H1 (cell line): ENCODE measurements around the gene PPP1R12B. TPM values are rescaled to one million over a fixed set of nuclear protein-coding genes. Genes with fewer than 3 reads are reported as not detected.
"Not testable (repeated sequence)": the region's sequence is repeated elsewhere in the genome, so short reads cannot be mapped to it uniquely, and the experiment has no call there.

Experiments used
- CTCF ChIA-PET: fragments of 300-600 bp; sonication (Branson Sonifier 250); formaldehyde crosslinking; loops from one replicate; lab custom pipeline; 2021; ENCODE audit not compliant: partially characterized antibody; lab: Charles Lee
- POLR2A ChIA-PET: fragments of 300-600 bp; sonication (Branson Sonifier 250); formaldehyde crosslinking; loops from one replicate; lab custom pipeline; 2021; ENCODE audit warnings: inconsistent platforms; ENCODE audit not compliant: partially characterized antibody; lab: Charles Lee
- DNase-seq, 2 experiments: peaks; one replicate each; pipeline versions ENCODE4 v3.0.0 to v3.0.0-alpha.2; 2010 to 2022; ENCODE audit warnings: low spot score in 2 of 2, low read depth in 1 of 2, mixed read lengths in 1 of 2
- FAIRE-seq: peaks from 2 replicates; lab custom pipeline; 2011; peaks lifted over from hg19 to GRCh38; lab: Jason Lieb, UNC
- H2AFZ ChIP-seq: 2 replicates; pipeline ENCODE4 v1.8.1; 2012; ENCODE audit warnings: low read length, inconsistent platforms
- H2AK5ac ChIP-seq: 2 replicates; pipeline ENCODE4 v1.6.1; 2013; ENCODE audit warnings: low read depth, low read length
- H2BK120ac ChIP-seq: replicated peaks from 2 replicates; pipeline ENCODE3; 2013; ENCODE audit warnings: low read depth, low read length, inconsistent platforms
- H2BK12ac ChIP-seq: 2 replicates; pipeline ENCODE4 v1.6.1; 2013; ENCODE audit warnings: low read depth, low read length
- H2BK15ac ChIP-seq: 2 replicates; pipeline ENCODE4 v1.6.1; 2013; ENCODE audit warnings: low read length
- H2BK20ac ChIP-seq: 2 replicates; pipeline ENCODE4 v1.6.1; 2013; ENCODE audit warnings: low read length
- H2BK5ac ChIP-seq: 2 replicates; pipeline ENCODE4 v1.6.1; 2013; ENCODE audit warnings: low read depth, low read length
- H3K14ac ChIP-seq: 2 replicates; pipeline ENCODE4 v1.6.1; 2013; ENCODE audit warnings: inconsistent platforms; ENCODE audit not compliant: insufficient read length
- H3K18ac ChIP-seq: 2 replicates; pipeline ENCODE4 v1.6.1; 2013; ENCODE audit warnings: low read length; ENCODE audit errors: extremely low read depth
- H3K23ac ChIP-seq: 2 replicates; pipeline ENCODE4 v1.6.1; 2013; ENCODE audit warnings: inconsistent platforms; ENCODE audit not compliant: insufficient read length
- H3K23me2 ChIP-seq: 2 replicates; pipeline ENCODE4 v1.6.1; 2013; ENCODE audit warnings: low read depth, low read length
- H3K27ac ChIP-seq: 2 replicates; pipeline ENCODE4 v1.6.1; 2011; ENCODE audit warnings: low read depth, low read length, inconsistent platforms
- H3K27me3 ChIP-seq, 4 experiments: replicated peaks in 1 of 4; 1 replicate in 1 of 4; 2 replicates in 3 of 4; pipeline versions ENCODE4 v1.6.1 to v1.8.1; 2011 to 2013; ENCODE audit warnings: low read length in 3 of 4, mild to moderate bottlenecking in 3 of 4, inconsistent platforms in 2 of 4, mixed read lengths in 2 of 4, moderate library complexity in 1 of 4; ENCODE audit not compliant: control insufficient read depth in 3 of 4, insufficient read depth in 3 of 4; ENCODE audit errors: extremely low read depth in 1 of 4
- H3K36me3 ChIP-seq, 4 experiments: 2 replicates each; pipeline versions ENCODE4 v1.6.1 to v1.8.1; 2011 to 2013; ENCODE audit warnings: mild to moderate bottlenecking in 4 of 4, low read length in 3 of 4, moderate library complexity in 2 of 4, control low read depth in 1 of 4, inconsistent platforms in 1 of 4; ENCODE audit not compliant: insufficient read depth in 4 of 4, control insufficient read depth in 2 of 4
- H3K4ac ChIP-seq: replicated peaks from 2 replicates; pipeline ENCODE3; 2013; ENCODE audit warnings: low read length, low read depth, mixed read lengths, inconsistent platforms; ENCODE audit not compliant: insufficient read length
- H3K4me1 ChIP-seq, 4 experiments: replicated peaks in 1 of 4; 1 replicate in 1 of 4; 2 replicates in 3 of 4; pipeline versions ENCODE4 v1.6.1 to v1.8.1; 2011 to 2013; ENCODE audit warnings: low read length in 3 of 4, inconsistent platforms in 2 of 4, mixed read lengths in 1 of 4; ENCODE audit not compliant: insufficient read depth in 4 of 4, control insufficient read depth in 3 of 4
- H3K4me2 ChIP-seq, 2 experiments: 2 replicates each; pipeline versions ENCODE4 v1.6.1 to v1.8.1; 2011 to 2013; ENCODE audit warnings: low read depth in 2 of 2, low read length in 2 of 2, control low read depth in 1 of 2, inconsistent platforms in 1 of 2, mild to moderate bottlenecking in 1 of 2; ENCODE audit not compliant: insufficient read depth in 1 of 2
- H3K4me3 ChIP-seq, 4 experiments: fragments of 200-600, 300-600 bp in 1 of 4; sonication (generic), shearing (Covaris generic), sonication (Bioruptor Twin) in 1 of 4; 2 replicates each; pipeline versions ENCODE4 v1.5.1 to v1.8.1; 2011 to 2016; ENCODE audit warnings: low read length in 4 of 4, low read depth in 3 of 4, control low read depth in 2 of 4, inconsistent platforms in 2 of 4, mild to moderate bottlenecking in 2 of 4, mixed read lengths in 1 of 4, moderate library complexity in 1 of 4; ENCODE audit not compliant: insufficient read depth in 2 of 4; ENCODE audit errors: extremely low read depth in 1 of 4
- H3K56ac ChIP-seq: replicated peaks from 2 replicates; pipeline ENCODE3; 2013; ENCODE audit warnings: low read depth, mild to moderate bottlenecking, mixed read lengths, low read length, inconsistent platforms; ENCODE audit not compliant: insufficient read length
- H3K79me1 ChIP-seq: 2 replicates; pipeline ENCODE4 v1.6.1; 2013; ENCODE audit warnings: low read depth, low read length, control low read depth
- H3K79me2 ChIP-seq, 2 experiments: 2 replicates each; pipeline versions ENCODE4 v1.6.1 to v1.8.1; 2012 to 2013; ENCODE audit warnings: low read length in 2 of 2, mild to moderate bottlenecking in 2 of 2, inconsistent platforms in 1 of 2; ENCODE audit not compliant: insufficient read depth in 2 of 2, control insufficient read depth in 1 of 2
- H3K9ac ChIP-seq, 4 experiments: replicated peaks in 1 of 4; 1 replicate in 1 of 4; 2 replicates in 3 of 4; pipeline versions ENCODE4 v1.6.1 to v1.8.1; 2011 to 2013; ENCODE audit warnings: low read depth in 3 of 4, low read length in 3 of 4, control low read depth in 2 of 4, mild to moderate bottlenecking in 2 of 4, moderate library complexity in 2 of 4, inconsistent platforms in 1 of 4; ENCODE audit errors: extremely low read depth in 1 of 4
- H3K9me3 ChIP-seq, 2 experiments: 2 replicates each; pipeline versions ENCODE4 v1.6.1 to v1.8.1; 2012 to 2013; ENCODE audit warnings: mild to moderate bottlenecking in 2 of 2, moderate library complexity in 2 of 2, control low read depth in 1 of 2, inconsistent platforms in 1 of 2, low read depth in 1 of 2, low read length in 1 of 2, mixed read lengths in 1 of 2; ENCODE audit not compliant: insufficient read depth in 2 of 2
- H4K20me1 ChIP-seq, 2 experiments: replicated peaks in 1 of 2; 2 replicates each; pipeline versions ENCODE3 to v1.8.1; 2011 to 2013; ENCODE audit warnings: inconsistent platforms in 2 of 2, low read length in 2 of 2, mild to moderate bottlenecking in 1 of 2; ENCODE audit not compliant: insufficient read depth in 2 of 2, control insufficient read depth in 1 of 2
- H4K5ac ChIP-seq: 2 replicates; pipeline ENCODE4 v1.6.1; 2013; ENCODE audit warnings: low read length, low read depth, mixed read lengths, inconsistent platforms; ENCODE audit not compliant: insufficient read length
- H4K8ac ChIP-seq: 2 replicates; pipeline ENCODE4 v1.8.0; 2013; ENCODE audit warnings: mild to moderate bottlenecking, moderate library complexity, low read length, inconsistent platforms; ENCODE audit not compliant: insufficient read depth; ENCODE audit errors: extremely low read depth
- H4K91ac ChIP-seq: replicated peaks from 2 replicates; pipeline ENCODE3; 2013; ENCODE audit warnings: low read length, mixed read lengths, inconsistent platforms; ENCODE audit not compliant: insufficient read length
- polyA plus RNA-seq, 7 experiments: library from polyadenylated mRNA; depleted of rRNA in 3 of 7; stranded (reverse) in 5 of 7; unstranded in 2 of 7; fragments of >200 nt in 5 of 7; fragments of 200-250 nt in 2 of 7; gene quantifications; 1 replicate in 5 of 7; 2 replicates in 1 of 7; 4 replicates in 1 of 7; pipeline versions ENCODE4 v1.2.1 to v1.2.3, GENCODE V29; 2011 to 2013; ENCODE audit warnings: missing spikeins in 2 of 7, mixed read lengths in 2 of 7
- total RNA-seq: library from RNA; stranded (reverse); fragmentation: NEBNext Ultra II Directional; extraction: Animal tissue kit (Norgen Biotek cat#: 25700); gene quantifications from 2 replicates; pipeline ENCODE4 v1.2.1, GENCODE V29; 2021

The PPP1R12B gene
- total and polyA plus RNA-seq, 2 of the 8 experiments (the other 6 are each of a cell fraction or from before 2014, with no cell fraction given) = 7.9 to 18.7 TPM

GRCh38 chr1:202459470-202460142, 111.1 kb downstream of the PPP1R12B start:
- H2BK120ac ChIP-seq, H3K79me2 ChIP-seq, H4K91ac ChIP-seq, H4K5ac ChIP-seq, H3K27me3 ChIP-seq, H3K36me3 ChIP-seq, H3K14ac ChIP-seq, H3K4me1 ChIP-seq, H4K20me1 ChIP-seq, H3K27ac ChIP-seq, H4K8ac ChIP-seq, H3K18ac ChIP-seq, H3K23me2 ChIP-seq, H3K4me3 ChIP-seq, H2AFZ ChIP-seq, H2AK5ac ChIP-seq, H3K9ac ChIP-seq, DNase-seq, H2BK12ac ChIP-seq, H2BK5ac ChIP-seq, H3K23ac ChIP-seq, H3K79me1 ChIP-seq, H3K9me3 ChIP-seq, H3K56ac ChIP-seq, POLR2A ChIA-PET, H3K4me2 ChIP-seq, FAIRE-seq, H3K4ac ChIP-seq, H2BK20ac ChIP-seq, H2BK15ac ChIP-seq: not testable (repeated sequence)
- CTCF ChIA-PET = interaction anchor here (0.6 to 3.1 kb wide), 6 partner anchors 12 to 270 kb away, joined by 3 to 10 read pairs (median 4); no protein-coding TSS in a partner anchor

- H4K8ac ChIP-seq, H3K27me3 ChIP-seq, H3K23me2 ChIP-seq, H4K5ac ChIP-seq, FAIRE-seq, H3K4me1 ChIP-seq, H2BK120ac ChIP-seq, H4K20me1 ChIP-seq, H3K4me2 ChIP-seq, H3K14ac ChIP-seq, DNase-seq, H2BK20ac ChIP-seq, H3K36me3 ChIP-seq, H3K23ac ChIP-seq, H3K4ac ChIP-seq, H3K79me1 ChIP-seq, H3K56ac ChIP-seq, H2BK15ac ChIP-seq, H2AK5ac ChIP-seq, H2BK12ac ChIP-seq, H2AFZ ChIP-seq, H3K18ac ChIP-seq, H3K27ac ChIP-seq, H3K9me3 ChIP-seq, POLR2A ChIA-PET, H2BK5ac ChIP-seq, H3K79me2 ChIP-seq, H3K4me3 ChIP-seq, H4K91ac ChIP-seq, H3K9ac ChIP-seq: not testable (repeated sequence)
- CTCF ChIA-PET = interaction anchor here (1.3 to 3.1 kb wide), 3 partner anchors 131 to 271 kb away, joined by 3 to 10 read pairs (median 4); no protein-coding TSS in a partner anchor
Measured at GRCh38 chr1:202460143-202460495, 111.6 kb downstream of the PPP1R12B start.
